ENCODE results near the gene GIGYF1. TPM values are rescaled to one million over a fixed set of nuclear protein-coding genes. Genes with fewer than 3 reads are reported as not detected.

Gene GIGYF1
- total RNA-seq, 3 donors from 2014 or later: 34.6 to 49.8 (median 48.1) TPM

GRCh38 chr7:100723732-100724275 is 29.8 kb upstream of the GIGYF1 start:
- Histone ChIP-seq H3K36me3 (ENCODE audit: low read depth) (no peaks in the 10 kb centered on the region), H3K4me3 (no peak overlapping the region), H3K9me3 (no peaks in the 10 kb centered on the region), H3K4me1 (ENCODE audit: low read depth) (peaks cover 14% of the 10 kb centered on the region)
- no peak for DNase-seq
- intact Hi-C loops (cut with DNase I, micrococcal nuclease): no loop called here
- TF ChIP-seq CTCF (IDR thresholded peaks at IDR 0.05): no peak
- no peak for ATAC-seq

- TF ChIP-seq CTCF (IDR thresholded peaks at IDR 0.05): no peak
- no peak for DNase-seq
- no peaks in the 10 kb centered on the region for H3K9me3 ChIP-seq
- no peak overlapping the region for H3K4me3 ChIP-seq
- ATAC-seq: no peak
- H3K4me1 ChIP-seq (ENCODE audit: low read depth): peaks cover 14% of the 10 kb centered on the region
- intact Hi-C loops (cut with DNase I, micrococcal nuclease): no loop called here
- no peaks in the 10 kb centered on the region for H3K36me3 ChIP-seq (ENCODE audit: low read depth)
These were observed 28.6 kb upstream of the GIGYF1 start for GRCh38 chr7:100722480-100723212.

- no peak for DNase-seq
These were observed 27.4 kb upstream of the GIGYF1 start for GRCh38 chr7:100721505-100721812.

GRCh38 chr7:100720671-100721504 is 26.8 kb upstream of the GIGYF1 start:
- DNase-seq: no peak
- Histone ChIP-seq H3K4me1 (ENCODE audit: low read depth) (peaks cover 14% of the 10 kb centered on the region), H3K36me3 (ENCODE audit: low read depth) (no peaks in the 10 kb centered on the region), H3K9me3 (no peaks in the 10 kb centered on the region), H3K4me3 (no peak overlapping the region)
- no peak for TF ChIP-seq CTCF (IDR thresholded peaks at IDR 0.05)
- intact Hi-C loops (cut with DNase I, micrococcal nuclease): no loop called here
- no peak for ATAC-seq

More at GRCh38 chr7:100721505-100721812, 27.4 kb upstream of the GIGYF1 start:
- Histone ChIP-seq H3K36me3 (ENCODE audit: low read depth) (no peaks in the 10 kb centered on the region), H3K4me1 (ENCODE audit: low read depth) (peaks cover 14% of the 10 kb centered on the region), H3K4me3 (no peak overlapping the region), H3K9me3 (no peaks in the 10 kb centered on the region)
- intact Hi-C loops (cut with DNase I, micrococcal nuclease): no loop called here
- no peak for ATAC-seq
- TF ChIP-seq CTCF (IDR thresholded peaks at IDR 0.05): no peak

GRCh38 chr7:100720279-100720670 is 26.2 kb upstream of the GIGYF1 start, which contains the start of gene EPO:
Gene EPO, plus strand, starts transcription at chr7:100720468. Its CDS starts 513 bp downstream, at chr7:100720981.
- Histone ChIP-seq H3K36me3 (ENCODE audit: low read depth) (no peaks in the 10 kb centered on the region), H3K9me3 (no peaks in the 10 kb centered on the region), H3K4me1 (ENCODE audit: low read depth) (peaks cover 10% of the 10 kb centered on the region), H3K4me3 (no peak within 1 kb of the TSS)
- intact Hi-C loops (cut with DNase I, micrococcal nuclease): no loop called here
- no peak for ATAC-seq
- no peak for TF ChIP-seq CTCF (IDR thresholded peaks at IDR 0.05)
- DNase-seq: no peak
